Left ventricle myocardium inferior (tissue), 1 donor: ENCODE results near the gene RREB1. TPM values are rescaled to one million over a fixed set of nuclear protein-coding genes. Genes with fewer than 3 reads are reported as not detected.
A peak's percentile ranks its signal among the peaks of the same experiment; 100 is the strongest.

Source experiments
- DNase-seq: peaks from one replicate; pipeline ENCODE4 v3.0.0-alpha.2; 2020
- H3K27ac ChIP-seq: fragments of 200-600 bp; replicated peaks from 2 replicates; pipeline ENCODE4 v1.8.0; 2021
- H3K27me3 ChIP-seq: fragments of 200-600 bp; 2 replicates; pipeline ENCODE4 v1.8.0; 2021; ENCODE audit warnings: low read depth
- H3K36me3 ChIP-seq: fragments of 200-600 bp; 2 replicates; pipeline ENCODE4 v1.8.0; 2021
- H3K4me1 ChIP-seq: fragments of 200-600 bp; 2 replicates; pipeline ENCODE4 v1.8.0; 2021
- H3K4me3 ChIP-seq: fragments of 200-600 bp; 2 replicates; pipeline ENCODE4 v1.8.0; 2021; ENCODE audit warnings: mild to moderate bottlenecking, moderate library complexity
- H3K9me3 ChIP-seq: fragments of 200-600 bp; replicated peaks from 2 replicates; pipeline ENCODE4 v1.8.0; 2021
- intact Hi-C: fragments of 100-400 bp; cut with micrococcal nuclease; formaldehyde crosslinking; loops from one replicate; pipeline ENCODE4 v1.11.0; 2022
- total RNA-seq: library from RNA; stranded (reverse); fragmentation: NEBNext Ultra II Directional; extraction: Animal tissue kit (Norgen Biotek cat#: 25700); gene quantifications from one replicate; pipeline ENCODE4 v1.2.1, GENCODE V29; 2021
- TF ChIP-seq, protein P1 (sequence below): fragments of 200-600 bp; IDR thresholded peaks from 2 replicates; pipeline ENCODE4 v1.8.0; 2021; ENCODE audit warnings: antibody characterized with exemption, mild to moderate bottlenecking, borderline replicate concordance
- donor health status: DM: no; HTN: yes; CAD: no; lungs with severe emphysema.

RREB1 gene
- total RNA-seq, 1 donor from 2014 or later, result 33.3 TPM

DNA sequence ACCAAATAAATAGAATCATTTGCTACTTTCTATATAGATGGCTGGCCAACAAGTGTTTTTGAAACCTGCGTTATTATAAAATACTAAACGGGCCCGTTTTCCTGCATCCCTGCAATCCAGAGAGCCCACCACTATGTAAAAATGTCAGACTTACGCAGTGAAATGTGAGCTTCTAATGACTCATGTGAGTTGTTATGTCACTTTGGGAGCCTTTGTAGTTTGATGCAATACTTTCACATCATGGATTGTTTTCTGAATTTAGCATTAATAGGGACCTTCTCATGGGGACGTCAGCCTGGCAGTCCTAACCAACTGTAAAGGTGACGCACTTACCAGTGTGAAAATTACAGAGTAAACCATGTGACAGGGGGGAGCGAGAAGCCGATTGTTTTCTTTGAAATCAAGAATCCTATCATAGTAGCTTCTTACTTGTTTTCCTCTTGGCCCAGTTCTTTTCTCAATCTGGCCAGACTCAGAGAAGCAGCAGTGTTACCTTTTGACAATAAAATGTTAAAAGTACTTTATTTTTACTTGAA is 130.0 kb downstream of the RREB1 start:
- intact Hi-C loops, result loop anchor here (10.0 kb wide), 1 partner anchor 513 kb away; no protein-coding TSS in a partner anchor
- no peak for DNase-seq
- Histone ChIP-seq H3K4me1 (peaks cover 62% of the 10 kb centered on the region), H3K36me3 (peaks cover 27% of the 10 kb centered on the region), H3K4me3 (no peak overlapping the region), H3K27ac (no peak overlapping the region), H3K9me3 (no peaks in the 10 kb centered on the region), H3K27me3 (no peaks in the 10 kb centered on the region)
- TF ChIP-seq, protein P1, sequence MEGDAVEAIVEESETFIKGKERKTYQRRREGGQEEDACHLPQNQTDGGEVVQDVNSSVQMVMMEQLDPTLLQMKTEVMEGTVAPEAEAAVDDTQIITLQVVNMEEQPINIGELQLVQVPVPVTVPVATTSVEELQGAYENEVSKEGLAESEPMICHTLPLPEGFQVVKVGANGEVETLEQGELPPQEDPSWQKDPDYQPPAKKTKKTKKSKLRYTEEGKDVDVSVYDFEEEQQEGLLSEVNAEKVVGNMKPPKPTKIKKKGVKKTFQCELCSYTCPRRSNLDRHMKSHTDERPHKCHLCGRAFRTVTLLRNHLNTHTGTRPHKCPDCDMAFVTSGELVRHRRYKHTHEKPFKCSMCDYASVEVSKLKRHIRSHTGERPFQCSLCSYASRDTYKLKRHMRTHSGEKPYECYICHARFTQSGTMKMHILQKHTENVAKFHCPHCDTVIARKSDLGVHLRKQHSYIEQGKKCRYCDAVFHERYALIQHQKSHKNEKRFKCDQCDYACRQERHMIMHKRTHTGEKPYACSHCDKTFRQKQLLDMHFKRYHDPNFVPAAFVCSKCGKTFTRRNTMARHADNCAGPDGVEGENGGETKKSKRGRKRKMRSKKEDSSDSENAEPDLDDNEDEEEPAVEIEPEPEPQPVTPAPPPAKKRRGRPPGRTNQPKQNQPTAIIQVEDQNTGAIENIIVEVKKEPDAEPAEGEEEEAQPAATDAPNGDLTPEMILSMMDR, result no peak

DNA sequence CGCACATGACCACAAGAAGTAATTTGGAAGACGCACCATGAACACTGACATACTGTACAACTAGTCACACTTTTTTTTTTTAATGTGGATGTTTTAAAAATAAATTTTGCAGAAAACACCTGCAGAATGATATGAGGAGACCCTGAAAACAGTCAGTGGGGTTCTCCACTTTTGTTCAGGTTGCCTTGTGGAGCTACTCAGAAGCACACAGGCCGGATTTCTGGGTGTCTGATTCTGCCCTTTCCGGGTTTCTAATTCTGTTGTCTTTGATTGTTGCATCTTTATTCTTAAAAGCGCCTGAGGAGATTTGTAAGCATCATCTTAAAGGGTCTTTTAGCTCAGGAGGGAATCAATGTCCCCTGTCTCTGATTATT is 130.8 kb downstream of the RREB1 start:
- Histone ChIP-seq H3K4me1 (peaks cover 70% of the 10 kb centered on the region), H3K36me3 (peaks cover 25% of the 10 kb centered on the region), H3K27ac (peak overlapping the region; percentile 63), H3K4me3 (no peak overlapping the region), H3K27me3 (no peaks in the 10 kb centered on the region), H3K9me3 (no peaks in the 10 kb centered on the region)
- TF ChIP-seq, protein P1, result no peak
- intact Hi-C loops, result loop anchor here (10.0 kb wide), 1 partner anchor 514 kb away; no protein-coding TSS in a partner anchor
- DNase-seq, result no peak

DNA sequence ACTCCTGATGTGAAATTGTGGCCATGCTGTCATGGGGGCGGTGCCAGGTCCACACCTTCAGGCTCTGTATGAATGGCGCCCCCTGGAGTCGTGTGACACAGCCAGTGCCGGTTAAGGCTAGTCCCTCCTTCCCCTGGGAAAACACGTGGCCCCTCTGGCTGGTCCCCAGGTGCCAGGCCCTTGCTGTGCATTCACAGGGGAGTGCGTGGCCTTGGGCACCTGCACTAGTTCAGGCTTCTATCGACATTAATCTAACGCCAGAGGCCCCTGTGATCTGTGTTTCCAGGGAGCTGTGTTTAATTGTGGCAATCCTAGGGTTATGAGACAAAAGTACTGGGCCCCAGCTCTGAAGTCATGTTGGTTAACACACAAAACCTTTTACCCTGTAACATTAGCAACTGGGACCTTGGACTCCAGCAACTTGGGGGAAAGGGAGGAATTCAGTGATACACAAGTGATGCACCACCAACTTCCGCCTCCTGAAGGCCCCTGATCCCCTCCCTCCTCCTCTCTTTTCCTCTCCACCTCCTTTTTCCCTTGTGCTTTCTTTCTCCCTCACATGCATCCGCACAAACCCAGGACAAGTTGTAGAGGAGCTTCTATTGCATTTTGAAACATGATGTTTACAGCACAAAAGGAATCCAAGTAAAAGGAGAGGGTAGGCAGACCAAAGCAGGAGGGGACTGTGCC is 131.3 kb downstream of the RREB1 start:
- H3K27ac ChIP-seq, result peak overlapping the region; percentile 63
- peaks cover 20% of the 10 kb centered on the region for H3K36me3 ChIP-seq
- no peak overlapping the region for H3K4me3 ChIP-seq
- H3K9me3 ChIP-seq, result no peaks in the 10 kb centered on the region
- peaks cover 74% of the 10 kb centered on the region for H3K4me1 ChIP-seq
- H3K27me3 ChIP-seq, result no peaks in the 10 kb centered on the region
- intact Hi-C loops, result loop anchor here (10.0 kb wide), 1 partner anchor 514 kb away; no protein-coding TSS in a partner anchor
- peak; percentile 87 for DNase-seq
- TF ChIP-seq, protein P1, result peak; percentile 78

DNA sequence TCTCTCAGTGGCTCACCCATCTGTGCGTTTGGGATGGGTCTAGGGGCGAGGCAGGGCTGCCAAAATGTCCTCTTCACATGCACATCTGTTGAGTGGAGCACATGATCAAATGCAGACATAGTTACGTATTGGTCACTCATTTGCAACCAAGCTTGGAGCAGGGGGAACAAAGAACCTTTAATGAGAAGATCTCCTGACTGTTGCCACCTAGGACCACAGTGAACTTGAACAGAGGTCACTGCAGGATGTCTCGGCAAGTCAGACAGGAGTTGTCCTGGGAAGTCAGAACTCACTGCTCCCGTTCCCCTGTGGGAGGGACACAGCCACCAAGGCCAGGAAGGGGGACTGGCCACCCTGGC is 131.8 kb downstream of the RREB1 start:
- DNase-seq, result no peak
- TF ChIP-seq, protein P1, result no peak
- intact Hi-C loops, result loop anchor here (10.0 kb wide), 1 partner anchor 515 kb away; no protein-coding TSS in a partner anchor
- no peak overlapping the region for H3K4me3 ChIP-seq
- peaks cover 16% of the 10 kb centered on the region for H3K36me3 ChIP-seq
- H3K9me3 ChIP-seq, result no peaks in the 10 kb centered on the region
- peaks cover 71% of the 10 kb centered on the region for H3K4me1 ChIP-seq
- H3K27me3 ChIP-seq, result no peaks in the 10 kb centered on the region
- peak overlapping the region; percentile 63 for H3K27ac ChIP-seq

DNA sequence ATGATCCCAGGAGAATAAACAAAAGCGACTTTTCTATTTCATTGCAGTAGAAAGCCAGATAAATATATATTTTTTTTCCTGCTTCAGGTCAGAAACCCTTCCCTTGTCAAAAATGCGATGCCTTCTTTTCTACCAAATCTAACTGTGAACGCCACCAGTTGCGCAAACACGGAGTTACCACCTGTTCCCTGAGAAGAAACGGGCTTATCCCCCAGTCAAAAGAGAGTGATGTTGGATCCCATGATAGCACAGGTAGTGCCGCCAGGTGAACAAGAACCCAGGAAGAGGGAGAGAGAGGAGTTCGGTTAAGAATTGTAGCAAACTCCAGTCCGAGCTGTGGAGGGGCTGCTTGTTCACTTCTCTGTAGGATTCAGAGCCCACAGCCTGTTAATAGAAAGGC is 132.6 kb downstream of the RREB1 start:
- H3K27me3 ChIP-seq, result no peaks in the 10 kb centered on the region
- intact Hi-C loops, result no loop called here
- H3K4me3 ChIP-seq, result no peak overlapping the region
- no peak for DNase-seq
- H3K27ac ChIP-seq, result peak overlapping the region; percentile 70
- no peaks in the 10 kb centered on the region for H3K9me3 ChIP-seq
- TF ChIP-seq, protein P1, result no peak
- peaks cover 63% of the 10 kb centered on the region for H3K4me1 ChIP-seq
- peaks cover 12% of the 10 kb centered on the region for H3K36me3 ChIP-seq
